ENCODE results near the gene PDE7B. TPM values are rescaled to one million over a fixed set of nuclear protein-coding genes. Genes with fewer than 3 reads are reported as not detected.

The PDE7B gene
- total and polyA plus RNA-seq, 8 donors: 0.29 to 73.2 (median 5.0) TPM

- 46 to 64% (median 61%) methylated on average over 7 of the region's 7 CpGs for WGBS, 5 donors
- Histone ChIP-seq H3K36me3 (no peaks in the 10 kb centered on the region), H3K4me3 (peak overlapping the region in 3 of 4 donors; percentile 13 to 31 (median 14)), H3K9me3 (no peaks in the 10 kb centered on the region), H3K4me1 (peaks cover 0 to 21% (median 0%) of the 10 kb centered on the region in 4 donors), H3K27ac (peak overlapping the region; percentile 38 to 69 (median 47)), H3K27me3 (no peaks in the 10 kb centered on the region)
- peak in 1 of 2 donors; percentile 63 for DNase-seq
- intact Hi-C loops (cut with DNase I; ENCODE audit: low total_unique reads): no loop called here
- TF ChIP-seq EP300 (IDR thresholded peaks at IDR 0.05): no peak
- TF ChIP-seq POLR2A (IDR thresholded peaks at IDR 0.05): no peak
- TF ChIP-seq POLR2AphosphoS5 (IDR thresholded peaks at IDR 0.05): no peak
- no peak for TF ChIP-seq CTCF (IDR thresholded peaks at IDR 0.05)
Measured at GRCh38 chr6:135880066-135880972, 28.8 kb downstream of the PDE7B start.

GRCh38 chr6:135883045-135883444, 31.5 kb downstream of the PDE7B start:
- no peak overlapping the region for H3K4me3 ChIP-seq
- 87 to 92% (median 90%) methylated on average over 2 of the region's 2 CpGs for WGBS, 5 donors
- intact Hi-C loops (cut with DNase I; ENCODE audit: low total_unique reads): no loop called here
- H3K36me3 ChIP-seq: no peaks in the 10 kb centered on the region
- no peak for TF ChIP-seq CTCF (IDR thresholded peaks at IDR 0.05)
- no peak for TF ChIP-seq EP300 (IDR thresholded peaks at IDR 0.05)
- no peak for TF ChIP-seq POLR2A (IDR thresholded peaks at IDR 0.05)
- TF ChIP-seq POLR2AphosphoS5 (IDR thresholded peaks at IDR 0.05): no peak
- no peaks in the 10 kb centered on the region for H3K9me3 ChIP-seq
- H3K27me3 ChIP-seq: no peaks in the 10 kb centered on the region
- peaks cover 0 to 21% (median 0%) of the 10 kb centered on the region in 4 donors for H3K4me1 ChIP-seq
- DNase-seq: no peak
- peak overlapping the region in 1 of 5 donors; percentile 32 for H3K27ac ChIP-seq

- WGBS, 5 donors: 77 to 83% (median 79%) methylated on average over 2 of the region's 2 CpGs
Measured at GRCh38 chr6:135883536-135883935, 32.0 kb downstream of the PDE7B start.

GRCh38 chr6:135884136-135884535, 32.6 kb downstream of the PDE7B start:
- TF ChIP-seq POLR2AphosphoS5 (IDR thresholded peaks at IDR 0.05) (no peak), EP300 (IDR thresholded peaks at IDR 0.05) (no peak)
- DNase-seq: no peak
- intact Hi-C loops (cut with DNase I; ENCODE audit: low total_unique reads): no loop called here
- no peak overlapping the region for H3K4me3 ChIP-seq
- H3K27ac ChIP-seq: no peak overlapping the region
- 88 to 97% (median 93%) methylated on average over 4 of the region's 4 CpGs for WGBS, 5 donors
- H3K9me3 ChIP-seq: no peaks in the 10 kb centered on the region
- H3K27me3 ChIP-seq: no peaks in the 10 kb centered on the region
- peaks cover 0 to 21% (median 0%) of the 10 kb centered on the region in 4 donors for H3K4me1 ChIP-seq
- no peaks in the 10 kb centered on the region for H3K36me3 ChIP-seq

More at GRCh38 chr6:135883536-135883935, 32.0 kb downstream of the PDE7B start:
- H3K36me3 ChIP-seq: no peaks in the 10 kb centered on the region
- H3K27ac ChIP-seq: no peak overlapping the region
- no peaks in the 10 kb centered on the region for H3K27me3 ChIP-seq
- no peak for DNase-seq
- H3K4me1 ChIP-seq: peaks cover 0 to 21% (median 0%) of the 10 kb centered on the region in 4 donors
- TF ChIP-seq CTCF (IDR thresholded peaks at IDR 0.05): no peak
- intact Hi-C loops (cut with DNase I; ENCODE audit: low total_unique reads): no loop called here
- H3K9me3 ChIP-seq: no peaks in the 10 kb centered on the region
- H3K4me3 ChIP-seq: no peak overlapping the region

- H3K27me3 ChIP-seq: no peaks in the 10 kb centered on the region
- WGBS, 5 donors: 69 to 100% (median 92%) methylated on average over 1 of the region's 1 CpG
- no peaks in the 10 kb centered on the region for H3K9me3 ChIP-seq
- no peaks in the 10 kb centered on the region for H3K36me3 ChIP-seq
- DNase-seq: no peak
- TF ChIP-seq POLR2A (IDR thresholded peaks at IDR 0.05): no peak
- no peak for TF ChIP-seq EP300 (IDR thresholded peaks at IDR 0.05)
- TF ChIP-seq CTCF (IDR thresholded peaks at IDR 0.05): no peak
- no peak for TF ChIP-seq POLR2AphosphoS5 (IDR thresholded peaks at IDR 0.05)
- H3K4me3 ChIP-seq: no peak overlapping the region
- intact Hi-C loops (cut with DNase I; ENCODE audit: low total_unique reads): no loop called here
- no peak overlapping the region for H3K27ac ChIP-seq
- H3K4me1 ChIP-seq: no peaks in the 10 kb centered on the region
Measured at GRCh38 chr6:135887069-135887468, 35.6 kb downstream of the PDE7B start.
